ENCODE results near the gene PCSK4. TPM values are rescaled to one million over a fixed set of nuclear protein-coding genes. Genes with fewer than 3 reads are reported as not detected.

PCSK4 gene
- total and polyA plus RNA-seq, 2 donors (not counting 3 experiments of a cell fraction or from before 2014, with no cell fraction given): 1.2 to 1.7 TPM

GRCh38 chr19:1511318-1512317 lies 21.5 kb upstream of the PCSK4 start:
- Histone ChIP-seq H3K9ac (replicated peaks; ENCODE audit: extremely low read depth, insufficient read depth, low read length) (no peak overlapping the region), H3K4me2 (ENCODE audit: insufficient read depth, low read length) (no peak overlapping the region), H3K79me2 (ENCODE audit: control insufficient read depth, insufficient read depth, low read length) (no peaks in the 10 kb centered on the region), H2AFZ (ENCODE audit: low read depth, low read length) (no peak overlapping the region), H3K27me3 (ENCODE audit: control insufficient read depth in 2 of 2, insufficient read depth in 2 of 2, low read length in 2 of 2) (peaks cover 5 to 8% of the 10 kb centered on the region in 2 experiments), H3K9me1 (replicated peaks; ENCODE audit: control insufficient read depth, extremely low read depth, insufficient read depth, low read length) (no peaks in the 10 kb centered on the region), H3K4me3 (replicated peaks in 1 of 3; ENCODE audit: insufficient read depth in 1 of 3, low read depth in 1 of 3, low read length in 3 of 3) (no peak overlapping the region), H3K9me3 (replicated peaks; ENCODE audit: control insufficient read depth, insufficient read depth, low read length) (no peaks in the 10 kb centered on the region), H3K27ac (ENCODE audit: insufficient read depth, low read depth, low read length) (no peak overlapping the region), H4K20me1 (replicated peaks; ENCODE audit: control insufficient read depth, extremely low read depth, insufficient read depth, low read length) (no peaks in the 10 kb centered on the region), H3K36me3 (ENCODE audit: control insufficient read depth in 2 of 2, extremely low read depth in 1 of 2, insufficient read depth in 2 of 2, low read length in 2 of 2) (no peaks in the 10 kb centered on the region), H3K4me1 (ENCODE audit: control insufficient read depth, extremely low read depth, insufficient read depth, low read length) (no peaks in the 10 kb centered on the region)
- dilution Hi-C loops (cut with MboI; ENCODE audit: extremely low pct_ligation_motif_present, low sequenced_read_pairs): no loop called here
- CTCF ChIA-PET: interaction anchor here (0.8 kb wide), 1 partner anchor 46 kb away, joined by 3 read pairs; no protein-coding TSS in a partner anchor
- DNase-seq (ENCODE audit: low read depth, low spot score) (no peak), FAIRE-seq (no peak)
- POLR2A ChIA-PET: no interaction called here
- intact Hi-C loops (cut with micrococcal nuclease): loop anchor here (5.0 kb wide), 1 partner anchor 229 kb away; no protein-coding TSS in a partner anchor
- no TSS peak for BruUV-seq (replicated peaks)
- TF ChIP-seq FOS (IDR thresholded peaks at IDR 0.05; ENCODE audit: borderline replicate concordance, insufficient read depth, low read length) (no peak), CTCF (IDR thresholded peaks at IDR 0.05; ENCODE audit: extremely low read depth in 1 of 2, insufficient read depth in 1 of 2, low read depth in 1 of 2, low read length in 2 of 2) (no peak), GATA2 (IDR thresholded peaks at IDR 0.05; ENCODE audit: insufficient read depth, insufficient read length, low read depth, low read length) (no peak), JUN (IDR thresholded peaks at IDR 0.05; ENCODE audit: borderline replicate concordance, insufficient read depth, insufficient read length, low read depth) (no peak), EZH2 (IDR thresholded peaks at IDR 0.05; ENCODE audit: borderline replicate concordance, low read depth, low read length, severe bottlenecking) (no peak), POLR2AphosphoS5 (IDR thresholded peaks at IDR 0.05; ENCODE audit: insufficient read depth, low read depth, low read length) (no peak), POLR2A (IDR thresholded peaks at IDR 0.05; ENCODE audit: low read depth, low read length) (no peak), MYC (IDR thresholded peaks at IDR 0.05; ENCODE audit: low read depth, low read length) (no peak), MAX (IDR thresholded peaks at IDR 0.05; ENCODE audit: insufficient read depth, insufficient read length) (no peak)

Measured in endothelial cell of umbilical vein (primary cell).